SK-N-MC (cell line): ENCODE data around the gene PDE6H.

Experiments used
- EZH2 ChIP-seq: fragments of 200-600 bp; sonication (generic); IDR thresholded peaks from one replicate; pipeline ENCODE4 v1.6.1; 2017; ENCODE audit warnings: antibody characterized with exemption
- POLR2AphosphoS5 ChIP-seq: IDR thresholded peaks from 2 replicates; pipeline ENCODE4 v1.6.1; 2012; ENCODE audit warnings: mild to moderate bottlenecking, low read depth, low read length, borderline replicate concordance

DNA sequence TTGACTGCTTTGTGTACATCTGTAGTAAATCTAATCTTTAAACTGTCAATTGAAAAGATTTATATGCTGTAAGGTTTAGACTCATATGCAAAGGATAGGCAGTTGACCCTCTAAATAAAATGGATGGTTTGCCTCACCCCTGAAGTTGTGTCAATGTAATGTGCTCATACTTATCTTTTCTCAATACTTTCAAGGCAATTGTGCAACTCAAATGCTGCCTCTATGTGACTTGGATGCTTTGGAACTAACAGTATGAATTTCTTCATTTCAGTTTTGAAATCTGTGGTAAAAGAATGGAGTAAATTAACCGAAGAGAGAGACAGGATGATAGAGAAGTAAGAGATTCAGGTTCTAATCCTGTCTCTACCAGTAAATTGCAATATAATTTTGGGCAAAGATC, 9.7 kb downstream of the PDE6H start:
- TF ChIP-seq EZH2 (no peak), POLR2AphosphoS5 (no peak)
